ENCODE results near the gene OPN5. TPM values are rescaled to one million over a fixed set of nuclear protein-coding genes. Genes with fewer than 3 reads are reported as not detected.
"Not testable (repeated sequence)": the region's sequence is repeated elsewhere in the genome, so short reads cannot be mapped to it uniquely, and the experiment has no call there.

The OPN5 gene
- total and polyA plus RNA-seq, 2 donors from 2014 or later = 0.16 TPM; not detected in 1

- no peaks in the 10 kb centered on the region for H3K4me1 ChIP-seq (ENCODE audit: control insufficient read depth in 2 of 3, insufficient read depth in 2 of 3, low read depth in 1 of 3, low read length in 3 of 3)
- no peak for TF ChIP-seq CTCF (IDR thresholded peaks at IDR 0.05; ENCODE audit: borderline replicate concordance, extremely low read depth, insufficient read depth)
- FAIRE-seq = no peak
Observed at GRCh38 chr6:47743744-47744143, 38.1 kb upstream of the OPN5 start.

GRCh38 chr6:47745269-47745668 is 36.6 kb upstream of the OPN5 start:
- intact Hi-C loops (cut with DNase I) = not testable (repeated sequence)

More at GRCh38 chr6:47743744-47744143, 38.1 kb upstream of the OPN5 start:
- peaks cover 0 to 3% (median 0%) of the 10 kb centered on the region in 3 donors for H3K9me3 ChIP-seq (ENCODE audit: control insufficient read depth in 2 of 3, insufficient read depth in 1 of 3, low read length in 3 of 3)
- no peaks in the 10 kb centered on the region for H3K36me3 ChIP-seq (ENCODE audit: control insufficient read depth in 2 of 3, insufficient read depth in 3 of 3, low read length in 3 of 3)
- H3K27ac ChIP-seq (ENCODE audit: low read depth in 2 of 2, low read length in 2 of 2) = no peak overlapping the region
- H3K27me3 ChIP-seq (ENCODE audit: control insufficient read depth, insufficient read depth, low read length) = no peaks in the 10 kb centered on the region
- no peak overlapping the region for H3K4me3 ChIP-seq (ENCODE audit: low read length in 3 of 3)
- no peak overlapping the region for H3K9ac ChIP-seq (ENCODE audit: low read length in 3 of 3)
- intact Hi-C loops (cut with DNase I) = no loop called here
- no peak for DNase-seq

GRCh38 chr6:47749757-47750156 is 32.1 kb upstream of the OPN5 start:
- TF ChIP-seq CTCF (IDR thresholded peaks at IDR 0.05; ENCODE audit: borderline replicate concordance, extremely low read depth, insufficient read depth) = no peak
- FAIRE-seq (peak; percentile 13), DNase-seq (no peak)
- Histone ChIP-seq H3K36me3 (ENCODE audit: control insufficient read depth in 2 of 3, insufficient read depth in 3 of 3, low read length in 3 of 3) (no peaks in the 10 kb centered on the region), H3K4me1 (ENCODE audit: control insufficient read depth in 2 of 3, insufficient read depth in 2 of 3, low read depth in 1 of 3, low read length in 3 of 3) (no peaks in the 10 kb centered on the region), H3K27ac (ENCODE audit: low read depth in 2 of 2, low read length in 2 of 2) (no peak overlapping the region), H3K9ac (ENCODE audit: low read length in 3 of 3) (no peak overlapping the region), H3K27me3 (ENCODE audit: control insufficient read depth, insufficient read depth, low read length) (no peaks in the 10 kb centered on the region), H3K9me3 (ENCODE audit: control insufficient read depth in 2 of 3, insufficient read depth in 1 of 3, low read length in 3 of 3) (no peaks in the 10 kb centered on the region), H3K4me3 (ENCODE audit: low read length in 3 of 3) (no peak overlapping the region)
- intact Hi-C loops (cut with DNase I) = no loop called here

More at GRCh38 chr6:47745269-47745668, 36.6 kb upstream of the OPN5 start:
- not testable (repeated sequence) for H3K36me3 ChIP-seq (ENCODE audit: control insufficient read depth in 2 of 3, insufficient read depth in 3 of 3, low read length in 3 of 3); H3K27ac ChIP-seq (ENCODE audit: low read depth in 2 of 2, low read length in 2 of 2); H3K27me3 ChIP-seq (ENCODE audit: control insufficient read depth, insufficient read depth, low read length); H3K9me3 ChIP-seq (ENCODE audit: control insufficient read depth in 2 of 3, insufficient read depth in 1 of 3, low read length in 3 of 3); H3K9ac ChIP-seq (ENCODE audit: low read length in 3 of 3); H3K4me3 ChIP-seq (ENCODE audit: low read length in 3 of 3); H3K4me1 ChIP-seq (ENCODE audit: control insufficient read depth in 2 of 3, insufficient read depth in 2 of 3, low read depth in 1 of 3, low read length in 3 of 3); FAIRE-seq; DNase-seq

GRCh38 chr6:47752801-47753200 is 29.0 kb upstream of the OPN5 start:
- intact Hi-C loops (cut with DNase I) = no loop called here
- H3K36me3 ChIP-seq (ENCODE audit: control insufficient read depth in 2 of 3, insufficient read depth in 3 of 3, low read length in 3 of 3) = no peaks in the 10 kb centered on the region
- FAIRE-seq = no peak
- H3K9ac ChIP-seq (ENCODE audit: low read length in 3 of 3) = no peak overlapping the region
- H3K4me1 ChIP-seq (ENCODE audit: control insufficient read depth in 2 of 3, insufficient read depth in 2 of 3, low read depth in 1 of 3, low read length in 3 of 3) = no peaks in the 10 kb centered on the region
- TF ChIP-seq CTCF (IDR thresholded peaks at IDR 0.05; ENCODE audit: borderline replicate concordance, extremely low read depth, insufficient read depth) = no peak
- no peaks in the 10 kb centered on the region for H3K9me3 ChIP-seq (ENCODE audit: control insufficient read depth in 2 of 3, insufficient read depth in 1 of 3, low read length in 3 of 3)
- no peak overlapping the region for H3K27ac ChIP-seq (ENCODE audit: low read depth in 2 of 2, low read length in 2 of 2)
- no peak overlapping the region for H3K4me3 ChIP-seq (ENCODE audit: low read length in 3 of 3)
- H3K27me3 ChIP-seq (ENCODE audit: control insufficient read depth, insufficient read depth, low read length) = no peaks in the 10 kb centered on the region
- DNase-seq = no peak
